Subcutaneous abdominal adipose tissue (tissue), 5 donors: Measurements from ENCODE around the gene PALD1.

Experiments used
- H3K27ac ChIP-seq: one replicate; pipeline ENCODE4 v1.7.0; 2013; ENCODE audit warnings: low read depth, mild to moderate bottlenecking, inconsistent platforms, low read length, moderate library complexity
- H3K27me3 ChIP-seq, 5 donors: one replicate each; pipeline ENCODE4 v1.7.0; 2013; ENCODE audit warnings: low read length in 5 of 5, inconsistent platforms in 1 of 5; ENCODE audit not compliant: control insufficient read depth in 5 of 5, insufficient read depth in 4 of 5
- H3K36me3 ChIP-seq, 5 donors: one replicate each; pipeline ENCODE4 v1.7.0; 2013; ENCODE audit warnings: low read length in 5 of 5; ENCODE audit not compliant: control insufficient read depth in 5 of 5, insufficient read depth in 5 of 5
- H3K4me1 ChIP-seq, 5 donors: one replicate each; pipeline ENCODE4 v1.7.0; 2013; ENCODE audit warnings: low read length in 5 of 5, mild to moderate bottlenecking in 3 of 5, moderate library complexity in 1 of 5; ENCODE audit not compliant: control insufficient read depth in 5 of 5, insufficient read depth in 5 of 5
- H3K4me3 ChIP-seq, 5 donors: one replicate each; pipeline ENCODE4 v1.7.0; 2013; ENCODE audit warnings: low read length in 5 of 5, low read depth in 1 of 5
- H3K9ac ChIP-seq, 5 donors: one replicate each; pipeline ENCODE4 v1.7.0; 2013; ENCODE audit warnings: low read length in 5 of 5, mild to moderate bottlenecking in 4 of 5, moderate library complexity in 3 of 5
- H3K9me3 ChIP-seq, 5 donors: one replicate each; pipeline ENCODE4 v1.7.0; 2013; ENCODE audit warnings: low read length in 5 of 5; ENCODE audit not compliant: control insufficient read depth in 5 of 5
- donor health status: healthy.
- donor health status: healthy.
- donor health status: healthy.
- donor health status: healthy.
- donor health status: healthy.

Gene PALD1

GRCh38 chr10:70558871-70559810 is 80.6 kb downstream of the PALD1 start:
- Histone ChIP-seq H3K4me1 (peaks cover 0 to 23% (median 13%) of the 10 kb centered on the region in 5 donors), H3K36me3 (peaks cover 0 to 3% (median 2%) of the 10 kb centered on the region in 5 donors), H3K27ac (no peak overlapping the region), H3K4me3 (peak overlapping the region in 4 of 5 donors; percentile 22 to 54 (median 48)), H3K9ac (no peak overlapping the region), H3K9me3 (no peaks in the 10 kb centered on the region), H3K27me3 (peaks cover 0 to 2% (median 0%) of the 10 kb centered on the region in 5 donors)

- H3K27me3 ChIP-seq: peaks cover 0 to 3% (median 0%) of the 10 kb centered on the region in 5 donors
- H3K9me3 ChIP-seq: no peaks in the 10 kb centered on the region
- peaks cover 0 to 23% (median 13%) of the 10 kb centered on the region in 5 donors for H3K4me1 ChIP-seq
- H3K4me3 ChIP-seq: no peak overlapping the region
- no peak overlapping the region for H3K9ac ChIP-seq
- H3K27ac ChIP-seq: no peak overlapping the region
- H3K36me3 ChIP-seq: peaks cover 0 to 10% (median 2%) of the 10 kb centered on the region in 5 donors
Measured at GRCh38 chr10:70559861-70560260, 81.3 kb downstream of the PALD1 start.

DNA sequence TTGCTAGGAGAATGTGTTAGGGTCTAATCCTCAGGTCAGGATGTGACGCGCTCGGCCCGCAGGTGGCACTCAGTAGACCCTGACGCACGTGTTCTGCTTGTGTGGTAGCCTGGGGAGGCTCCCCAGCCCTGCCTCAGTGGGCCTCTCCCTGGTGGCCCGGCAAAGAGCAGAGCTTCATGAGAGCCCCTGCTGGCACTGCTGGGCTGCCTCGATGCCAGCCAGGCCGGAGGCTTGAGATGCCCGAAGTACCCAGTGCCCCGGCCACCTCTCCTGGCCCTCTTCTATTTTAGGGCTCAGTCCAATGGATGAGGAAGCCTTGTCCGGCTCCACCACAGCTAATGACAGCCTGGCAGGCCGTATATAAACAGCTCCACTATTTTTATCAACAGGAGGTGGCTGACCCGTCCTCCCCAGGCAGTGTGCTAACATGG is 82.0 kb downstream of the PALD1 start:
- H3K36me3 ChIP-seq: peaks cover 0 to 11% (median 4%) of the 10 kb centered on the region in 5 donors
- no peaks in the 10 kb centered on the region for H3K9me3 ChIP-seq
- peaks cover 0 to 3% (median 0%) of the 10 kb centered on the region in 5 donors for H3K27me3 ChIP-seq
- H3K4me1 ChIP-seq: peaks cover 0 to 24% (median 20%) of the 10 kb centered on the region in 5 donors
- H3K9ac ChIP-seq: no peak overlapping the region
- H3K4me3 ChIP-seq: no peak overlapping the region
- H3K27ac ChIP-seq: no peak overlapping the region

DNA sequence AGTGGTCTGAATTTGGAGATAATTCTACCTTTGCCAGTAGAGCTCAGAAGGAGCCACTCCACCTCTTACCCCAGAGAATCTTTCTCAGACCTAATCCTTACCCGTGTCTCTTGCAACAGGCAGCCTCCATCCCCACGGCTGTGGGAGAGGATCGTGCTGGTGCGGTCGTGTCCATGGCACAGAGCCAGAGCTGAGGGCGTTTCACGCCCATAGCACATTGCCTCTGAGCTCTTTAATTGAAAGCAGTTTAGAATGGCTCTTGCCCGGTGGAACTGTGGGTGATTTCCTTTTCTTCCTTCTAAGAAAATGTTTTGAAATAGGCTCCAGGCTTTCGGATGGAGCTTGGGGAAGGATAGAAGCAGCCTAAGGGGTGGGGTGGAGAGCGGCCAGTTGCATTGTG is 82.5 kb downstream of the PALD1 start:
- no peak overlapping the region for H3K9ac ChIP-seq
- peaks cover 0 to 3% (median 0%) of the 10 kb centered on the region in 5 donors for H3K27me3 ChIP-seq
- no peak overlapping the region for H3K27ac ChIP-seq
- no peaks in the 10 kb centered on the region for H3K9me3 ChIP-seq
- H3K4me1 ChIP-seq: peaks cover 0 to 24% (median 21%) of the 10 kb centered on the region in 5 donors
- H3K36me3 ChIP-seq: peaks cover 0 to 14% (median 4%) of the 10 kb centered on the region in 5 donors
- H3K4me3 ChIP-seq: no peak overlapping the region

GRCh38 chr10:70561558-70561957 is 83.0 kb downstream of the PALD1 start:
- no peaks in the 10 kb centered on the region for H3K9me3 ChIP-seq
- no peak overlapping the region for H3K9ac ChIP-seq
- H3K27me3 ChIP-seq: peaks cover 0 to 3% (median 0%) of the 10 kb centered on the region in 5 donors
- peaks cover 0 to 19% (median 4%) of the 10 kb centered on the region in 5 donors for H3K36me3 ChIP-seq
- no peak overlapping the region for H3K4me3 ChIP-seq
- no peak overlapping the region for H3K27ac ChIP-seq
- H3K4me1 ChIP-seq: peaks cover 0 to 24% (median 21%) of the 10 kb centered on the region in 5 donors

DNA sequence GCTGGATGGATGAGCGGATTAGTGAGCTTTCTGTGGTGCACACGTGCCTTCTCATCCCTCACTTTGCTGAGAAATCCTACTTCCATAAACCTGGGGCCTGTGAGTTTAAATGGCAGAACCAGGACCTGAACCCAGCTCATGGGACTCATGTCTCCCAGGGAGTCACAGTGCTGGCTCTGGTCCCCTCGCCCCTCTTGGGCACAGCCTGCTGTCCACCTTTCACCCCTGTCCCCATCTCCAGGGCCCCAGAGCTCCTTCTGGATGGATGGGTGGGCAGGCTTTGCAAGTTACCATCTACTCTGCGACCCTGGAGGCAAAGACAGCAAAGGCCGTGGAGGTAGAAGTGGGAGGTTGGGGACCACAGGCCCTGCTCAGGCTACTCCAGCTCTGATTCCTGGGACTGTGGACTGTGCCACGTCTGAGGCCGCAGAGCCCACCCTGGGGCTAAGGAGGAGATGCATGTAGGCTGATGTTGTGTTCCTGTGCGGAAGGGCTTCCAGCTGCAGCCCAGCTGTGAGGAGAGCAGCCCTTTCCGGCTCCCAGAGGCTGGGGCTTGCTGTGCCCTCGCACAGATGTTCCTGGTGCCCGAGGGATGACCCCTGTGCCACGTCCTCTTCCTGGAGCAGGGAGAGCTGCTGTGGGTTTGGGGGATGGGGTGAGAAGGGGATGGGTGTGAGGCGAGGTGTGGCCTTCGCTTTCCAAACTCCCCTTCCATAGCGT is 83.6 kb downstream of the PALD1 start:
- no peak overlapping the region for H3K4me3 ChIP-seq
- H3K4me1 ChIP-seq: peaks cover 0 to 24% (median 21%) of the 10 kb centered on the region in 5 donors
- peaks cover 0 to 23% (median 6%) of the 10 kb centered on the region in 5 donors for H3K36me3 ChIP-seq
- H3K27me3 ChIP-seq: peaks cover 0 to 3% (median 0%) of the 10 kb centered on the region in 5 donors
- H3K9ac ChIP-seq: no peak overlapping the region
- H3K27ac ChIP-seq: no peak overlapping the region
- H3K9me3 ChIP-seq: no peaks in the 10 kb centered on the region

DNA sequence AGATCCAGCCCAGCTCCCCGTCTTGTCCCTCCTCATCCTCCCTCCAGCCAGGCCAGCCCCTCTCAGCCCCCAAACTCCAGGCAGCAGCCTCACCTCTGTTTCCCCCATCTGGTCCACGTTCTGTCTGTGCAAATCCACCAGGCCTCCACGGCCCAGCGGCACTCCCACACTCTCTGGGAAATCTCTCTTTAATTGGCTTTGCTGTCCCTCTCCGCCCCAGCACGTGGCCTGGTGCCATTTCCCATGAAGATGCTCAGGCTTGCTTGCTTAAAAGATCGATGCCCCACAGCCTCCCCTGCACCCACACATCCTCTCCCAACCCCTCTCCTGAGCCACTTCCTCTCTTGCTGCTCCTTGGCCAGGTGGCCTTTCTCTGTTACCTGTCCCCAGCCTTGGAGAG is 84.7 kb downstream of the PALD1 start:
- no peak overlapping the region for H3K4me3 ChIP-seq
- no peak overlapping the region for H3K27ac ChIP-seq
- H3K36me3 ChIP-seq: peaks cover 0 to 28% (median 6%) of the 10 kb centered on the region in 5 donors
- H3K4me1 ChIP-seq: peaks cover 0 to 23% (median 19%) of the 10 kb centered on the region in 5 donors
- H3K9ac ChIP-seq: no peak overlapping the region
- H3K9me3 ChIP-seq: no peaks in the 10 kb centered on the region
- H3K27me3 ChIP-seq: peaks cover 0 to 3% (median 0%) of the 10 kb centered on the region in 5 donors

DNA sequence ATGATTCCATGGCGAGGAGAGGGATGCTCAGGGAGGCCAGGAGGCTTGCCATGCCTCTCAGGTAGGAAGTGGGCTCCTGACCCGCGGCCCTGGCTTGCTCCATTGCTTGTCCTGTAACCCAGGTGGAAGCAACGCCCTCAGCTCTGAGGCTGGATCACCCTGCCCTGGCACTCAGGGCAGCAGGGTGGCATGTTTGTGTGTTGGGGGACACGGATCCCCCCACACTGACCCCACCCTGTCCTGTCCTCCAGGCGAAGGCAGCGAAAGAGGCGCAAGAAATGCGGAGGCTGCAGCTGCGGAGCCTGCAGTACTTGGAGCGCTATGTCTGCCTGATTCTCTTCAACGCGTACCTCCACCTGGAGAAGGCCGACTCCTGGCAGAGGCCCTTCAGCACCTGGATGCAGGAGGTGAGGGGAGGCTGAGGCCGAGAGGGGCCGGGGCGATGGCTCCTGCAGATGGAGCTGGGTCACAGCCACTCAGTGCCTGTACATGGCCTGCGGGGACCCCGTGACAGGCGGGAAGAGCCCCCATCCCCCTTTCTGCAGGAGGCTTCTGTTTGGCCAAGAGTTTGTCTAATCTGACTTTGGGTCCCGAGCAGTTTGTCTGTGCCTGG is 85.7 kb downstream of the PALD1 start:
- no peaks in the 10 kb centered on the region for H3K9me3 ChIP-seq
- H3K27me3 ChIP-seq: peaks cover 0 to 3% (median 0%) of the 10 kb centered on the region in 5 donors
- H3K4me1 ChIP-seq: peaks cover 0 to 18% (median 9%) of the 10 kb centered on the region in 5 donors
- H3K27ac ChIP-seq: no peak overlapping the region
- H3K9ac ChIP-seq: no peak overlapping the region
- H3K4me3 ChIP-seq: no peak overlapping the region
- peaks cover 0 to 29% (median 6%) of the 10 kb centered on the region in 5 donors for H3K36me3 ChIP-seq

GRCh38 chr10:70564901-70565351 is 86.4 kb downstream of the PALD1 start:
- H3K27ac ChIP-seq: no peak overlapping the region
- peak overlapping the region in 1 of 5 donors; percentile 6 for H3K9ac ChIP-seq
- peaks cover 0 to 3% (median 0%) of the 10 kb centered on the region in 5 donors for H3K27me3 ChIP-seq
- no peak overlapping the region for H3K4me3 ChIP-seq
- peaks cover 0 to 35% (median 6%) of the 10 kb centered on the region in 5 donors for H3K36me3 ChIP-seq
- peaks cover 0 to 14% (median 2%) of the 10 kb centered on the region in 5 donors for H3K4me1 ChIP-seq
- no peaks in the 10 kb centered on the region for H3K9me3 ChIP-seq
